ENCODE measurements around the gene RASL11B. TPM values are rescaled to one million over a fixed set of nuclear protein-coding genes. Genes with fewer than 3 reads are reported as not detected.

The RASL11B gene
- polyA plus RNA-seq, 1 donor (not counting 4 experiments of a cell fraction or from before 2014, with no cell fraction given) = 1.4 TPM

DNA sequence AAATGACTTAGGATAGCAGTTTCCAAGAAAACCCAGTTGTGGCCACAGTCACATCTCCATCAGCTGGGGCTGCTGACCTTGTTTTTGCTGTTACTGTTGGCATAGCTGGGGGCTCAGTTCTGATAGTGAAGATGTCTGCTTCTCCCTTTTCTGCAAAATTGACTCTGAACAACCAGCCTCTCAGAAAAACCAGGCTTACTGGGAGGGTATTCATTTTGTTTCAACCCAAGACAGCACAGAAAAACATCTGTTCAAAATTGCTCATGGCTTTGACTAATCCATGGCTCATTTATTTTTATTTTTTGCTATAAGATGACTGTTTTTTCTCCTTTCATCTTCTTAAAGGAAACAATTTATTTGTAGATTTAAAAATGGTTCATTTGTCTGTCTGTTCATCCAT is 53.1 kb downstream of the RASL11B start:
- H4K20me1 ChIP-seq (ENCODE audit: control insufficient read depth, extremely low read depth, insufficient read depth, low read length) = no peaks in the 10 kb centered on the region

DNA sequence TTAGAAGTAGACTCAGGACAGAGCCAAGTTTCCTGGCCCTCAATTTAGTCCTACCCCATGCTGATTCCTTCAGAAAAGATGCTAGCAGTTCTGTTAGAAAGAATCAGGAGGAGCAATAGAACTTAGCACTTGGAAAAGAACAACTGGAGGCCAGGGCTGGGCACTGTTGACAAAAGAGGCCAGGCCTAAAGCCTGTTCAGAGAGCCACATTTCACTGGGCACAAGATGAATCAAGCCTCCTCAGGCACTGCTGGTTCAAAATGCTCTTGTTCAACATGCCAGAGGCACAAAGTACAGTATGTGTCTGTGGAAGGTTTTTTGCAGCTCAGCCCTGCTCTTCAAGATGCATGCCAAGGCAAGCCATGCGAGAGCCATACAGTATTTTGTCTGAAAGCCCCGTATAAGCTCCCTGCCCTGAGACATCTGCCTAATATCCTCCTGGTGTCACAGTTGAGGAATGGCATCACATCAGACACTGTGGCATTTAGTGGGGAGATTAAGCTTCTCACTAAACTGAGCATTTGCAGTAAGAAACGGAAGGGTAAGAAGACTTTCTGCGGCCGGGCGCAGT is 53.7 kb downstream of the RASL11B start:
- Histone ChIP-seq H3K9me3 (ENCODE audit: control insufficient read depth, low read depth, low read length) (no peaks in the 10 kb centered on the region), H4K20me1 (ENCODE audit: control insufficient read depth, extremely low read depth, insufficient read depth, low read length) (no peaks in the 10 kb centered on the region), H2AFZ (ENCODE audit: control insufficient read depth, low read length) (no peak overlapping the region), H3K27me3 (ENCODE audit: control insufficient read depth, extremely low read depth, insufficient read depth, low read length) (no peaks in the 10 kb centered on the region), H3K4me3 (ENCODE audit: control insufficient read depth in 2 of 3, extremely low read depth in 1 of 3, insufficient read depth in 2 of 3, low read depth in 1 of 3, low read length in 3 of 3) (no peak overlapping the region), H3K9ac (ENCODE audit: control insufficient read depth, extremely low read depth, insufficient read depth, low read length) (no peak overlapping the region), H3K79me2 (ENCODE audit: control insufficient read depth, insufficient read depth, low read length) (no peaks in the 10 kb centered on the region), H3K4me1 (ENCODE audit: control insufficient read depth, extremely low read depth, insufficient read depth, low read length) (peaks cover 4% of the 10 kb centered on the region), H3K4me2 (ENCODE audit: control insufficient read depth, extremely low read depth, insufficient read depth, low read depth, low read length) (no peak overlapping the region), H3K27ac (ENCODE audit: control insufficient read depth, insufficient read depth, low read length) (no peak overlapping the region), H3K36me3 (ENCODE audit: control insufficient read depth in 2 of 2, extremely low read depth in 1 of 2, insufficient read depth in 2 of 2, low read length in 2 of 2) (no peaks in the 10 kb centered on the region), H3K9me1 (ENCODE audit: control insufficient read depth, extremely low read depth, insufficient read depth, low read length) (no peaks in the 10 kb centered on the region)
- no peak for TF ChIP-seq EZH2 (IDR thresholded peaks at IDR 0.05; ENCODE audit: low read length)
- TF ChIP-seq, protein P1, sequence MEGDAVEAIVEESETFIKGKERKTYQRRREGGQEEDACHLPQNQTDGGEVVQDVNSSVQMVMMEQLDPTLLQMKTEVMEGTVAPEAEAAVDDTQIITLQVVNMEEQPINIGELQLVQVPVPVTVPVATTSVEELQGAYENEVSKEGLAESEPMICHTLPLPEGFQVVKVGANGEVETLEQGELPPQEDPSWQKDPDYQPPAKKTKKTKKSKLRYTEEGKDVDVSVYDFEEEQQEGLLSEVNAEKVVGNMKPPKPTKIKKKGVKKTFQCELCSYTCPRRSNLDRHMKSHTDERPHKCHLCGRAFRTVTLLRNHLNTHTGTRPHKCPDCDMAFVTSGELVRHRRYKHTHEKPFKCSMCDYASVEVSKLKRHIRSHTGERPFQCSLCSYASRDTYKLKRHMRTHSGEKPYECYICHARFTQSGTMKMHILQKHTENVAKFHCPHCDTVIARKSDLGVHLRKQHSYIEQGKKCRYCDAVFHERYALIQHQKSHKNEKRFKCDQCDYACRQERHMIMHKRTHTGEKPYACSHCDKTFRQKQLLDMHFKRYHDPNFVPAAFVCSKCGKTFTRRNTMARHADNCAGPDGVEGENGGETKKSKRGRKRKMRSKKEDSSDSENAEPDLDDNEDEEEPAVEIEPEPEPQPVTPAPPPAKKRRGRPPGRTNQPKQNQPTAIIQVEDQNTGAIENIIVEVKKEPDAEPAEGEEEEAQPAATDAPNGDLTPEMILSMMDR (optimal IDR thresholded peaks at IDR 0.05 in 1 of 3, IDR thresholded peaks at IDR 0.05 in 1 of 3, conservative IDR thresholded peaks at IDR 0.05 in 1 of 3; ENCODE audit: extremely low read depth in 1 of 3, insufficient read depth in 2 of 3, low read length in 3 of 3) = no peak
- FAIRE-seq (peak; percentile 13), DNase-seq (ENCODE audit: low read depth, low spot score) (no peak)
- dilution Hi-C loops (cut with MboI; ENCODE audit: extremely low pct_ligation_motif_present, low sequenced_read_pairs) = no loop called here

More for the DNA sequence above, 53.1 kb downstream of the RASL11B start:
- Histone ChIP-seq H3K27ac (ENCODE audit: control insufficient read depth, insufficient read depth, low read length) (no peak overlapping the region), H3K79me2 (ENCODE audit: control insufficient read depth, insufficient read depth, low read length) (no peaks in the 10 kb centered on the region), H3K36me3 (ENCODE audit: control insufficient read depth in 2 of 2, extremely low read depth in 1 of 2, insufficient read depth in 2 of 2, low read length in 2 of 2) (no peaks in the 10 kb centered on the region), H3K9ac (ENCODE audit: control insufficient read depth, extremely low read depth, insufficient read depth, low read length) (no peak overlapping the region), H3K4me3 (ENCODE audit: control insufficient read depth in 2 of 3, extremely low read depth in 1 of 3, insufficient read depth in 2 of 3, low read depth in 1 of 3, low read length in 3 of 3) (no peak overlapping the region), H3K27me3 (ENCODE audit: control insufficient read depth, extremely low read depth, insufficient read depth, low read length) (no peaks in the 10 kb centered on the region), H3K9me3 (ENCODE audit: control insufficient read depth, low read depth, low read length) (no peaks in the 10 kb centered on the region), H2AFZ (ENCODE audit: control insufficient read depth, low read length) (no peak overlapping the region), H3K4me2 (ENCODE audit: control insufficient read depth, extremely low read depth, insufficient read depth, low read depth, low read length) (no peak overlapping the region), H3K9me1 (ENCODE audit: control insufficient read depth, extremely low read depth, insufficient read depth, low read length) (no peaks in the 10 kb centered on the region), H3K4me1 (ENCODE audit: control insufficient read depth, extremely low read depth, insufficient read depth, low read length) (peaks cover 4% of the 10 kb centered on the region)
- dilution Hi-C loops (cut with MboI; ENCODE audit: extremely low pct_ligation_motif_present, low sequenced_read_pairs) = no loop called here
- DNase-seq (ENCODE audit: low read depth, low spot score) = no peak
- TF ChIP-seq EZH2 (IDR thresholded peaks at IDR 0.05; ENCODE audit: low read length) = no peak
- TF ChIP-seq, protein P1 (optimal IDR thresholded peaks at IDR 0.05 in 1 of 3, IDR thresholded peaks at IDR 0.05 in 1 of 3, conservative IDR thresholded peaks at IDR 0.05 in 1 of 3; ENCODE audit: extremely low read depth in 1 of 3, insufficient read depth in 2 of 3, low read length in 3 of 3) = no peak
- FAIRE-seq = no peak

Other genes starting within 250 kb of the RASL11B start
- 13.7 to 20.4 TPM (median 14.4 TPM) in 3 replicates for gene USP46, start 203.0 kb upstream of the RASL11B start, polyA plus RNA-seq
- gene ERVMER34-1, start 110.9 kb upstream of the RASL11B start, polyA plus RNA-seq = 1.9 to 5.0 TPM (median 4.3 TPM) in 3 replicates

Measured in keratinocyte (primary cell).